ENCODE results near the gene CUBN. TPM values are rescaled to one million over a fixed set of nuclear protein-coding genes. Genes with fewer than 3 reads are reported as not detected.

CUBN gene
- total and polyA plus RNA-seq, 12 donors, result 0.41 to 9.3 (median 1.3) TPM

DNA sequence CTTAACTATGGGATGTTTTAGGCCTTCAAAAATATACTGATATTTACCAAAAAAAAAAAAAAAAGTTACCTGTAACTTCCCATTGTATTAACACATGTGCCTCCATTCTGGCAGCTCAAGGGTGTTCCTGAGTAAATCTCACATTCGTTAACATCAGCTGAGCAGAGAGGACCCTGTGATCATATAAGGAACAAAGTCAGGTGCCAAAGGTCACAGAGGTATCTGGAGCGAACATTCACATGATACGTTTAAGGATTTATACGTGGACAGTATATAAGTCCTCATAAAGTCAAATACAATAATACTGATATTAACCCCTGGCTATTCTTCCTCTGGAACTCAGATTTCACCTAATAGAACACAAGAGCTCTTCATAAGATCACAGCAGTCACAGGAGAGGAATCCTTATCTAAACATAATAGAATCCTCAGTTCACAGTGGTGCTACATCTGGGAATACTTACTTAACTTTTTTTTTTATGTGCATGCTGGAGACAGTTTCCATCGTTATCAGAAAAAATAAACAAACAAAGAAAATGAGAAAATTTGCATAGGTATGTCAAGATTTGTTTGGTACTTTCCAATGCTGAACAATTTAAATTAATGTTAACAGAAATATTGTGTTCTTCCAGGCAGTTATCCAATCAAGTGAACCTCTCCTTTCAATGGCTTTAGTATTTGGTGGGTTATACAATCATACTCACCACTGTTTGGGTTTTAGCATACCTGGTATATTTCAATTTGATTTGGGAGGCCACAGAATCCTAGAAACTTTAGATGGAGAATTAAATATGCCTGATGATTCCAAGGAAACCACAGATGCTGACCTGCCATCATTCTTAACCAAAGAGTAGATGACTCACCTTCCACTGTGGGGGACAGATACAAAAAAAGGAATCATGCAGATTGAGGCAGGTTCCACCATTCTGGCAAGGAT lies 6.6 kb downstream of the CUBN start:
- Histone ChIP-seq H3K4me1 (replicated peaks in 1 of 2) (peaks cover 0 to 7% of the 10 kb centered on the region in 2 donors), H3K36me3 (replicated peaks in 1 of 2) (no peaks in the 10 kb centered on the region), H3K9me3 (replicated peaks in 1 of 3) (no peaks in the 10 kb centered on the region), H3K27ac (no peak overlapping the region), H3K27me3 (no peaks in the 10 kb centered on the region), H3K4me3 (no peak overlapping the region)
- WGBS, 4 donors, result 77 to 85% (median 83%) methylated on average over 5 of the region's 5 CpGs
- DNase-seq, result no peak
- intact Hi-C loops (cut with DNase I), result no loop called here
- TF ChIP-seq, protein P1, sequence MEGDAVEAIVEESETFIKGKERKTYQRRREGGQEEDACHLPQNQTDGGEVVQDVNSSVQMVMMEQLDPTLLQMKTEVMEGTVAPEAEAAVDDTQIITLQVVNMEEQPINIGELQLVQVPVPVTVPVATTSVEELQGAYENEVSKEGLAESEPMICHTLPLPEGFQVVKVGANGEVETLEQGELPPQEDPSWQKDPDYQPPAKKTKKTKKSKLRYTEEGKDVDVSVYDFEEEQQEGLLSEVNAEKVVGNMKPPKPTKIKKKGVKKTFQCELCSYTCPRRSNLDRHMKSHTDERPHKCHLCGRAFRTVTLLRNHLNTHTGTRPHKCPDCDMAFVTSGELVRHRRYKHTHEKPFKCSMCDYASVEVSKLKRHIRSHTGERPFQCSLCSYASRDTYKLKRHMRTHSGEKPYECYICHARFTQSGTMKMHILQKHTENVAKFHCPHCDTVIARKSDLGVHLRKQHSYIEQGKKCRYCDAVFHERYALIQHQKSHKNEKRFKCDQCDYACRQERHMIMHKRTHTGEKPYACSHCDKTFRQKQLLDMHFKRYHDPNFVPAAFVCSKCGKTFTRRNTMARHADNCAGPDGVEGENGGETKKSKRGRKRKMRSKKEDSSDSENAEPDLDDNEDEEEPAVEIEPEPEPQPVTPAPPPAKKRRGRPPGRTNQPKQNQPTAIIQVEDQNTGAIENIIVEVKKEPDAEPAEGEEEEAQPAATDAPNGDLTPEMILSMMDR (IDR thresholded peaks at IDR 0.05), result no peak
- no peak for TF ChIP-seq POLR2A (IDR thresholded peaks at IDR 0.05)

- Histone ChIP-seq H3K27me3 (no peaks in the 10 kb centered on the region), H3K9me3 (replicated peaks in 1 of 3) (no peaks in the 10 kb centered on the region), H3K36me3 (replicated peaks in 1 of 2) (no peaks in the 10 kb centered on the region), H3K27ac (no peak overlapping the region), H3K4me3 (no peak overlapping the region), H3K4me1 (replicated peaks in 1 of 2) (peaks cover 0 to 7% of the 10 kb centered on the region in 2 donors)
- DNase-seq, result no peak
- no peak for TF ChIP-seq POLR2A (IDR thresholded peaks at IDR 0.05)
- intact Hi-C loops (cut with DNase I), result no loop called here
- WGBS, 4 donors, result 74 to 97% (median 84%) methylated on average over 2 of the region's 2 CpGs
These were observed 7.6 kb downstream of the CUBN start for GRCh38 chr10:17122052-17122451.

GRCh38 chr10:17120694-17121093 lies 8.9 kb downstream of the CUBN start:
- Histone ChIP-seq H3K27ac (no peak overlapping the region), H3K36me3 (replicated peaks in 1 of 2) (no peaks in the 10 kb centered on the region), H3K4me3 (no peak overlapping the region), H3K4me1 (replicated peaks in 1 of 2) (peaks cover 0 to 14% of the 10 kb centered on the region in 2 donors), H3K9me3 (replicated peaks in 1 of 3) (no peaks in the 10 kb centered on the region), H3K27me3 (no peaks in the 10 kb centered on the region)
- peak in 5 of 7 donors; percentile 23 to 77 (median 58) for DNase-seq
- intact Hi-C loops (cut with DNase I), result no loop called here
- TF ChIP-seq, protein P1 (IDR thresholded peaks at IDR 0.05), result no peak
- no peak for TF ChIP-seq POLR2A (IDR thresholded peaks at IDR 0.05)
- WGBS, 4 donors, result 26 to 34% (median 31%) methylated on average over 3 of the region's 3 CpGs

DNA sequence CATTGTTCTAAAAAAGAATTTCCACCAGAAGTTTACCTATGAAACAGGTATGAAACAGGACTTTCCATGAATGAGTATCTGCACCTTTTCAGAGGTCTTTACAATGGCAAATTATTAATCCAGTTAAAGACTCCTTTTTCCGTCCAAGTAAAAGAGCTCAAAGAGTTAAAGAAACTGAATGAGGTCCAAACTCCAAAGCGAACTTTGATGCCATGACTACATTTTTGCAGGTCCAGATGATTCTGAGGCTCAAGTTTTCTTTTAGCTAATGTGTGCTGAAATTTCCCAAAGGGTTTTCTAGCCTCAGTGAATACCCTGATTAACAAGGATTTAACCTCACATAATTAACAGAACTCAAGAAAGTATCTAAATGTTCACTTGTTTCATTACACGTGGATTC lies 9.8 kb downstream of the CUBN start:
- no peak for DNase-seq
- TF ChIP-seq POLR2A (IDR thresholded peaks at IDR 0.05), result no peak
- TF ChIP-seq, protein P1 (IDR thresholded peaks at IDR 0.05), result no peak
- Histone ChIP-seq H3K36me3 (replicated peaks in 1 of 2) (no peaks in the 10 kb centered on the region), H3K27ac (no peak overlapping the region), H3K27me3 (no peaks in the 10 kb centered on the region), H3K4me3 (no peak overlapping the region), H3K4me1 (replicated peaks in 1 of 2) (peaks cover 0 to 19% of the 10 kb centered on the region in 2 donors), H3K9me3 (replicated peaks in 1 of 3) (no peaks in the 10 kb centered on the region)
- intact Hi-C loops (cut with DNase I), result no loop called here
- WGBS, 4 donors, result 83 to 89% (median 86%) methylated on average over 3 of the region's 3 CpGs
